Prostate gland (tissue), 2 donors: ENCODE data around the gene MATN1.

Experiments
- POLR2A ChIP-seq: fragments of 450-650 bp; IDR thresholded peaks from one replicate; pipeline ENCODE4 v1.6.1; 2016; ENCODE audit warnings: antibody characterized with exemption, mild to moderate bottlenecking
- POLR2AphosphoS5 ChIP-seq: sonication (generic); formaldehyde crosslinking; IDR thresholded peaks from one replicate; pipeline ENCODE4 v1.6.1; 2017; ENCODE audit warnings: antibody characterized with exemption
- TF ChIP-seq, protein P1 (sequence below), 4 experiments: fragments of 200-600 bp in 2 of 4; fragments of 450-650 bp in 2 of 4; sonication (generic) in 2 of 4; IDR thresholded peaks; 1 replicate in 3 of 4; 2 replicates in 1 of 4; pipeline ENCODE4 v1.5.1; 2016 to 2019; ENCODE audit warnings: antibody characterized with exemption in 4 of 4, mild to moderate bottlenecking in 2 of 4, moderate library complexity in 2 of 4

DNA sequence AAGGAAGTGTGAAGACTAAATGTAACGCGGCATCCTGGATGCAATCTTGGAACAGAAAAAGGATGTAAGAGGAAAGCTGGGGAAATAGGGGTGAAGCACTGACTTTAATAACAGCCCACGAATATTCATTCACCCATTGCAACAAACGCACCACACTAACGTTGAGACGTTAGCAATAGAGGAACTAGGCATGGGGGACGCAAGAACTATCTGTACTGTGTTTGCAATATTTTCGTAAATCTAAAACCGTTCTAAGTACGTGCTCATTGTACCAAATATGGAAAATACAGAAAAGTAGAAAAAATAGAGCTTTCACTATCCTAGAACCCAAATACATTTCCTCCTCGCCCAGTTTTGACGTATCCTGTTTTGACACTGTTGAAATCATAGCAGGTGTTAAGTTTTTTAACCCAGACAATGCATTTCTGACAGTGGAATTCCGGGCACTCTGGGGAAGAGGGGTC, 30.3 kb upstream of the MATN1 start:
- TF ChIP-seq, protein P1, sequence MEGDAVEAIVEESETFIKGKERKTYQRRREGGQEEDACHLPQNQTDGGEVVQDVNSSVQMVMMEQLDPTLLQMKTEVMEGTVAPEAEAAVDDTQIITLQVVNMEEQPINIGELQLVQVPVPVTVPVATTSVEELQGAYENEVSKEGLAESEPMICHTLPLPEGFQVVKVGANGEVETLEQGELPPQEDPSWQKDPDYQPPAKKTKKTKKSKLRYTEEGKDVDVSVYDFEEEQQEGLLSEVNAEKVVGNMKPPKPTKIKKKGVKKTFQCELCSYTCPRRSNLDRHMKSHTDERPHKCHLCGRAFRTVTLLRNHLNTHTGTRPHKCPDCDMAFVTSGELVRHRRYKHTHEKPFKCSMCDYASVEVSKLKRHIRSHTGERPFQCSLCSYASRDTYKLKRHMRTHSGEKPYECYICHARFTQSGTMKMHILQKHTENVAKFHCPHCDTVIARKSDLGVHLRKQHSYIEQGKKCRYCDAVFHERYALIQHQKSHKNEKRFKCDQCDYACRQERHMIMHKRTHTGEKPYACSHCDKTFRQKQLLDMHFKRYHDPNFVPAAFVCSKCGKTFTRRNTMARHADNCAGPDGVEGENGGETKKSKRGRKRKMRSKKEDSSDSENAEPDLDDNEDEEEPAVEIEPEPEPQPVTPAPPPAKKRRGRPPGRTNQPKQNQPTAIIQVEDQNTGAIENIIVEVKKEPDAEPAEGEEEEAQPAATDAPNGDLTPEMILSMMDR (IDR thresholded peaks at IDR 0.05), result no peak
- TF ChIP-seq POLR2A (no peak), POLR2AphosphoS5 (no peak)
